Osteocyte (in vitro differentiated cells): ENCODE data around the gene ITGA6. TPM values are rescaled to one million over a fixed set of nuclear protein-coding genes. Genes with fewer than 3 reads are reported as not detected.
"Not testable (repeated sequence)": the region's sequence is repeated elsewhere in the genome, so short reads cannot be mapped to it uniquely, and the experiment has no call there.

Source experiments
- DNase-seq: peaks from one replicate; pipeline ENCODE4 v3.0.0; 2021; ENCODE audit warnings: mixed read lengths; ENCODE audit not compliant: unreplicated experiment; ENCODE audit errors: extremely low spot score
- H3K27ac Mint-ChIP-seq: one replicate; pipeline ENCODE4 v1.8.0; 2021; ENCODE audit warnings: mild to moderate bottlenecking, mixed read lengths; ENCODE audit not compliant: unreplicated experiment
- H3K27me3 Mint-ChIP-seq: one replicate; pipeline ENCODE4 v1.8.0; 2021; ENCODE audit warnings: mixed read lengths; ENCODE audit not compliant: unreplicated experiment
- H3K36me3 Mint-ChIP-seq: one replicate; pipeline ENCODE4 v1.8.0; 2021; ENCODE audit warnings: mixed read lengths; ENCODE audit not compliant: unreplicated experiment
- H3K4me1 Mint-ChIP-seq: one replicate; pipeline ENCODE4 v1.8.0; 2021; ENCODE audit warnings: mixed read lengths; ENCODE audit not compliant: unreplicated experiment
- H3K4me3 Mint-ChIP-seq: one replicate; pipeline ENCODE4 v1.8.0; 2021; ENCODE audit warnings: mild to moderate bottlenecking, moderate library complexity, mixed read lengths; ENCODE audit not compliant: unreplicated experiment
- H3K9me3 Mint-ChIP-seq: one replicate; pipeline ENCODE4 v1.8.0; 2021; ENCODE audit warnings: mixed read lengths; ENCODE audit not compliant: unreplicated experiment
- total RNA-seq: library from RNA; stranded (reverse); gene quantifications from 2 replicates; pipeline ENCODE4 v1.2.1, GENCODE V29; 2021
- TF ChIP-seq, protein P1 (sequence below): fragments of 200-600 bp; sonication (generic); IDR thresholded peaks from 2 replicates; pipeline ENCODE4 v1.5.0; 2021; ENCODE audit warnings: antibody characterized with exemption, mild to moderate bottlenecking, moderate library complexity

The ITGA6 gene
- total RNA-seq, 1 donor from 2014 or later, result 4.2 TPM

DNA sequence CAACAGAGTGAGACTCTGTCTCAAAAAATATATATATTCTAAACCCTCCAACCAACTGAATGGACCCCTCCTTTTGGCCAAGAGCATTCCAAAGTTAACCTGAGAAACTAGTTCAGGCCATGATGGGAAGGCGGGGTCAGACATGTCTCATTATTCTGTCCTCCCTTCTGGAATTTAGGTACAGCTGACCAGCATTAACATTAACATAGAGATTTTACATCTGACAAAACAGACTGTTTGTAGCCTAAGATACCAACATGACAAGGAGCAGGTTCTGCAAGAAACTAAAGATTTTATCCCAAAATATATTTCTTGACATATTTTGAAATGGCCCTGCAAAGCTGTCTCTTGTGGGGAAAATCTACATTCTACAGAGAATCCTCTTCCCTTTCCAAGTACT, 121.7 kb downstream of the ITGA6 start:
- H3K36me3 Mint-ChIP-seq, result peaks cover 2% of the 10 kb centered on the region
- peaks cover 4% of the 10 kb centered on the region for H3K4me1 Mint-ChIP-seq
- H3K9me3 Mint-ChIP-seq, result peaks cover 4% of the 10 kb centered on the region
- H3K27me3 Mint-ChIP-seq, result no peaks in the 10 kb centered on the region
- H3K4me3 Mint-ChIP-seq, result no peak overlapping the region
- TF ChIP-seq, protein P1, sequence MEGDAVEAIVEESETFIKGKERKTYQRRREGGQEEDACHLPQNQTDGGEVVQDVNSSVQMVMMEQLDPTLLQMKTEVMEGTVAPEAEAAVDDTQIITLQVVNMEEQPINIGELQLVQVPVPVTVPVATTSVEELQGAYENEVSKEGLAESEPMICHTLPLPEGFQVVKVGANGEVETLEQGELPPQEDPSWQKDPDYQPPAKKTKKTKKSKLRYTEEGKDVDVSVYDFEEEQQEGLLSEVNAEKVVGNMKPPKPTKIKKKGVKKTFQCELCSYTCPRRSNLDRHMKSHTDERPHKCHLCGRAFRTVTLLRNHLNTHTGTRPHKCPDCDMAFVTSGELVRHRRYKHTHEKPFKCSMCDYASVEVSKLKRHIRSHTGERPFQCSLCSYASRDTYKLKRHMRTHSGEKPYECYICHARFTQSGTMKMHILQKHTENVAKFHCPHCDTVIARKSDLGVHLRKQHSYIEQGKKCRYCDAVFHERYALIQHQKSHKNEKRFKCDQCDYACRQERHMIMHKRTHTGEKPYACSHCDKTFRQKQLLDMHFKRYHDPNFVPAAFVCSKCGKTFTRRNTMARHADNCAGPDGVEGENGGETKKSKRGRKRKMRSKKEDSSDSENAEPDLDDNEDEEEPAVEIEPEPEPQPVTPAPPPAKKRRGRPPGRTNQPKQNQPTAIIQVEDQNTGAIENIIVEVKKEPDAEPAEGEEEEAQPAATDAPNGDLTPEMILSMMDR, result no peak
- no peak for DNase-seq
- no peak overlapping the region for H3K27ac Mint-ChIP-seq

DNA sequence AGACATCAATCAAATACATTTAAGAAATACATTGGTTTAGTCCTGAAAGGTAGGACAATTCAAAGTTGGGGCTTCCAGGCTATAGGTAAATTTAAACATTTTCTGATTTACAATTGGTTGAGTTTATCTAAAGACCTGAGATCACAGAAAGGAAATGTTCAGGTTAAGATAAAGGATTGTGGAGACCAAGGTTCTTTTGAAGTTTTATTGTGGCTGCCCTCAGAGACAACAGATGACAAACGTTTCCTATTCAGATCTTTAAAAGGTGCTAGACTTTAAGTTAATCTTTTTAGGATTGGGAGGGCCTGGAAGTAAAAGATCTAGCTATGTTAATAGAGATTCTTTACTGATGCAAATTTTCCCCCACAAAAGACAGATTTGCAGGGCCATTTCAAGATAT, 122.4 kb downstream of the ITGA6 start:
- H3K36me3 Mint-ChIP-seq, H3K27me3 Mint-ChIP-seq, H3K9me3 Mint-ChIP-seq, DNase-seq, H3K4me1 Mint-ChIP-seq, H3K27ac Mint-ChIP-seq, H3K4me3 Mint-ChIP-seq: not testable (repeated sequence)

DNA sequence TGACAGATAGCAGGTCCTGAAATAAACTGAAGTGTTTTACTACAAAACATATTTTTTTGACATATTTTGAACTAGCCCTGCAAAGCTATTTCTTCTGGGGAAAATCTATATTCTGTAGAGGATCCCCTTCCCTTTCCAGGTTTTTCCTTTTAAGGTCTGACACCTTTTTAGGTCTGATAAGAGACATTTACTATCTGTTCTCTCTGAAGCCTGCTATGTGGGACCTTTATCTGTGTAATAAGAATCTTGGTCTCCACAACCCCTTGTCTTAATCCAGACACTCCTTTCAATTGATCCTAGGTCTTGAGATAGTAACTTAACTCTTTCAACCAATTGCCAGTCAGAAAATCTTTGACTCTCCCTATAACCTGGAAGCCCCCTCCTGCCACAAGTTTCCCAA, 123.0 kb downstream of the ITGA6 start:
- Mint-ChIP-seq H3K4me1 (peaks cover 4% of the 10 kb centered on the region), H3K36me3 (no peaks in the 10 kb centered on the region), H3K27me3 (no peaks in the 10 kb centered on the region), H3K4me3 (no peak overlapping the region), H3K27ac (no peak overlapping the region), H3K9me3 (no peaks in the 10 kb centered on the region)
- DNase-seq, result no peak
- TF ChIP-seq, protein P1, result no peak

DNA sequence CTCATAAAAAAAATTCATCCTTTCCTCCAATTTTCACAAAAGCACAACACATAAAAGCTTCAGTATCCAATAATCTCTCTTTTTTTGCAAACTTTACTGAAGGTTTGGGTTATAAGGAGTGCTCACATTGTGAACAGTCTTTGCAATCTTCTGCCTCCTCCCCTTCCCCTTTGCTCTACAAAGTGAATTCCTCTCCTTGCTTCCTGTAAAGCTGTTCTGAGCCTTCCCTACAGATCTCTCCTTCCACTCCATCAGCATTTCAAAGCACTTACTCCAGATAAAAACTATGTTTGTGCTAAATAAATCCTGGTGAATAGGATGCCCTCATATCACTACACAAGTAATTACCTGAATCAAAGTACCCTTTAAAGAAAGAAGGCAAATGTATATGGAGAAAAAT, 123.9 kb downstream of the ITGA6 start:
- H3K4me3 Mint-ChIP-seq, result no peak overlapping the region
- peaks cover 4% of the 10 kb centered on the region for H3K4me1 Mint-ChIP-seq
- H3K27ac Mint-ChIP-seq, result no peak overlapping the region
- DNase-seq, result no peak
- H3K9me3 Mint-ChIP-seq, result no peaks in the 10 kb centered on the region
- no peaks in the 10 kb centered on the region for H3K36me3 Mint-ChIP-seq
- TF ChIP-seq, protein P1, result no peak
- no peaks in the 10 kb centered on the region for H3K27me3 Mint-ChIP-seq

DNA sequence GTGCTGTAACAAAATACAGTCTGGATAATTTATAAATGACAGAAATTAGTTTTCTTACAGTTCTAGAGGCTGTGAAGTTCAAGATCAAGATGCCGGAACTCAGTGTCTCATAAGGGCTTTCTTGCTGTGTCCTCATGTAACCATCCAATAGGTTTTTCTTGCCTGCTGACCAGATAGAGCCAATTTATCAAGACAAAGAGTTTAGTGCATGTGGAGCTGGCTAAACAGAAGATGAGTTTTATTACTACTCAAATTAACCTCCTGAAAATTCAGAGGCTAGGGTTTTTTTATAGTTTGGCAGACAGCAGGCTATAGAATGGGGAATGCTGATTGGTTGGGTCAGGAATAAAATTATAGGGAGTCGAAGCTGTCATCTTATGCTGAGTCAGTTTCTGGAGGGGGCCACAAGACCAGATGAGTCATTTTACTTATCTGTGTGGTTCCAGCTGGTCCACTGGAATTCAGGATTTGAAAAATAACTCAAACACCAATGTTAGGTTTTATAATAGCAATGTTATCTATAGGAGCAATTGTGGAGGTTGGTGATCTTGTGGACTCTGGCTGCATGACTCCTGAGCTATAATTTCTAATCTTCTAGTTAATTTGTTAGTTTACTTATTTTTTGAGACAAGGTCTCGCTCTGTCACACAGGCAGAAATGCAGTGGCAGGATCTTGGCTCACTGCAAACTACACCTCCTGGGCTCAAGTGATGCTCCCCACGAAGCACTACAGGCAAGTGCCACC, 125.3 kb downstream of the ITGA6 start:
- Mint-ChIP-seq H3K4me3 (no peak overlapping the region), H3K4me1 (peaks cover 13% of the 10 kb centered on the region), H3K27me3 (no peaks in the 10 kb centered on the region), H3K36me3 (no peaks in the 10 kb centered on the region), H3K27ac (no peak overlapping the region), H3K9me3 (no peaks in the 10 kb centered on the region)
- DNase-seq, result no peak
- TF ChIP-seq, protein P1, result no peak
